WI38 (cell line): ENCODE data around the gene RELL2.

Source experiments
- H3K4me3 ChIP-seq: 2 replicates; pipeline ENCODE4 v1.5.1; 2011; ENCODE audit warnings: low read depth, mild to moderate bottlenecking, control low read depth, low read length
- TF ChIP-seq, protein P1 (sequence below): IDR thresholded peaks from 2 replicates; pipeline ENCODE4 v1.5.1; 2012; ENCODE audit warnings: low read depth, mild to moderate bottlenecking, control low read depth, low read length

RELL2 gene

DNA sequence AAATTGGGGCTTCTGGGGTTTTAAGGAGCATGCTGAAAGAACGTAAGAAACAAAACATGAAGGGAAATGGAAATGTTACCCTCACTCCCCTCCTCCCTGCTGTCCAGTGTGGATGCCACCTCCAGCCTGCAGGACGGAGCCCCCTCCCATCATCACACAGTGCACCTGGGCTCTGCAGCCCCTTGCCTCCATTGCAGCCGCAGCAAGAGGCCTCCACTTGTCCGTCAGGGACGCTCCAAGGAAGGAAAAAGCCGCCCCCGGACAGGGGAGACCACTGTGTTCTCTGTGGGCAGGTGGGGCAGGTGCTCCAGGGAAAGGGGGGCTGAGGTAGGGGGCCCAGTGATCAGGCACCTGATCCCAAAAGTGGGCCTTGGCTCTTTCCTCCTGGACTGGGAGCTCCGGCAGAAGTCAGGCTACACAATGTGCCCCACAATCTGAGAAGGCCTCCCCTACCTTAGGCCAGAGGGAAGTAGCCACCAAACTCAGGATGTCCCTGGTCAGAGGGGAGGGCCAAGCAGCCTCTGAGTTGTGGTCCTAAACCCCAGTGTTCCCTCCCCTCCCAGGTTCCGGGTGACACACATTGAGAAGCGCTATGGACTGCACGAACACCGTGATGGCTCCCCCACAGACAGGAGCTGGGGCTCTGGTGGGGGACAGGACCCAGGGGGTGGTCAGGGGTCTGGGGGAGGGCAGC, 2.7 kb downstream of the RELL2 start:
- TF ChIP-seq, protein P1, sequence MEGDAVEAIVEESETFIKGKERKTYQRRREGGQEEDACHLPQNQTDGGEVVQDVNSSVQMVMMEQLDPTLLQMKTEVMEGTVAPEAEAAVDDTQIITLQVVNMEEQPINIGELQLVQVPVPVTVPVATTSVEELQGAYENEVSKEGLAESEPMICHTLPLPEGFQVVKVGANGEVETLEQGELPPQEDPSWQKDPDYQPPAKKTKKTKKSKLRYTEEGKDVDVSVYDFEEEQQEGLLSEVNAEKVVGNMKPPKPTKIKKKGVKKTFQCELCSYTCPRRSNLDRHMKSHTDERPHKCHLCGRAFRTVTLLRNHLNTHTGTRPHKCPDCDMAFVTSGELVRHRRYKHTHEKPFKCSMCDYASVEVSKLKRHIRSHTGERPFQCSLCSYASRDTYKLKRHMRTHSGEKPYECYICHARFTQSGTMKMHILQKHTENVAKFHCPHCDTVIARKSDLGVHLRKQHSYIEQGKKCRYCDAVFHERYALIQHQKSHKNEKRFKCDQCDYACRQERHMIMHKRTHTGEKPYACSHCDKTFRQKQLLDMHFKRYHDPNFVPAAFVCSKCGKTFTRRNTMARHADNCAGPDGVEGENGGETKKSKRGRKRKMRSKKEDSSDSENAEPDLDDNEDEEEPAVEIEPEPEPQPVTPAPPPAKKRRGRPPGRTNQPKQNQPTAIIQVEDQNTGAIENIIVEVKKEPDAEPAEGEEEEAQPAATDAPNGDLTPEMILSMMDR = no peak
- no peak overlapping the region for H3K4me3 ChIP-seq

DNA sequence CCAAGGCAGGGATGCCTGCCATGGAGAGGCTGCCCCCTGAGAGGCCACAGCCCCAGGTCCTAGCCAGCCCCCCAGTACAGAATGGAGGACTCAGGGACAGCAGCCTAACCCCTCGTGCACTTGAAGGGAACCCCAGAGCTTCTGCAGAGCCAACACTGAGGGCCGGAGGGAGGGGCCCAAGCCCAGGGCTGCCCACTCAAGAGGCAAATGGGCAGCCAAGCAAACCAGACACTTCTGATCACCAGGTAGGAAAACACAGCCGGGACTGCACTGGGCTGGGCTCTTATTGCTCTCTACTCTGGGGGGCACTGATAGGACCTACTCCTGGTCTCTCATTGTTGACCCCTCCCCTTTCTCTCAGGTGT, 3.2 kb downstream of the RELL2 start:
- TF ChIP-seq, protein P1 = no peak
- no peak overlapping the region for H3K4me3 ChIP-seq

DNA sequence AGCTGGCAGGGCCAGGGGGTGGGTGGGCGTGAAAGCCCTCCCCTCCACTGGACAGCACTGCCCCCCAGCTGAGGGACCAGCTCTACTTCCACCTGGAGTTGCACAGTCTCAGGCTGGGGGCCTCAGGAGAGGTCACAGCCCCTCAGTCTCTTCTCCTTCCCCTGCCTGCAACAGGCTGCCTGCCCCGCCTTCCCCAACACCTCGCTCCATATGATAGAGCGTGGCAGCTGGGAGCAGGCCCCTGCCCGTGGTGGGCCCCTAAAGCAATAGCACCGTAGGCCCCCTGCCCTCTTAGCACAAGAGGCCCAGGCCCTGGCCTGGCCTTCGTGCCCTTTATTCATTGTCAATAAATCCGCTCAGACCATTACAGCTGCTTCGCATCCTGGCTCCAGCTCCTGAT, 3.9 kb downstream of the RELL2 start:
- TF ChIP-seq, protein P1 = no peak
- H3K4me3 ChIP-seq = no peak overlapping the region

DNA sequence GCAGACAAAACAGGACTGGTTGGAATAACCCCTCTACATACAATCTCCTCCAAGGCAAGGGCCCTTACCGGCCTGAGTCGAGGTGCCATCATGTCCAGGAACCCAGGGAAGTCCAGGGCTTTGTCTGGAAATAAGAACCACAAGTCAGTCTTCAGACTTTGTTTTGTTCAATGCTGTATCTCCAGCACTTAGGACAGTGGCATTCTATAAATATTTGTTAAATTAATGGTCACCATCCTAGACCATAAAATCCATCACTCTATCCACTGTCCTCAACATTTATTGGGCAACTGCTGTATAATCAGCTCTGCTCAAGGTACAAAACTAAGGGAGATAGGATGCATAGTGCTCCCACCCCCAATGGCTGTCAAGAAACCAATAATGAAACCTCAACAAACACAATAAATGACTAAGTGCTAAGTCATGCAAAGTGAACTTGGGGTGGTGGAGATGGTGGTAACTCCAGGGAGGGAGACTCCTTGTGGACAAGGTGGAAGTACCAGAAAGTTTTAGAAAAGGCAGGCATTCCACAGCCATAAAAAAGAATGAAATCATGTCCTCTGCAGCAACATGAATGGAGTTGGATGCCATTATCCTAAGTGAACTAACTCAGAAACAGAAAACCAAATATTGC, 5.0 kb downstream of the RELL2 start:
- TF ChIP-seq, protein P1 = no peak
- H3K4me3 ChIP-seq = no peak overlapping the region

DNA sequence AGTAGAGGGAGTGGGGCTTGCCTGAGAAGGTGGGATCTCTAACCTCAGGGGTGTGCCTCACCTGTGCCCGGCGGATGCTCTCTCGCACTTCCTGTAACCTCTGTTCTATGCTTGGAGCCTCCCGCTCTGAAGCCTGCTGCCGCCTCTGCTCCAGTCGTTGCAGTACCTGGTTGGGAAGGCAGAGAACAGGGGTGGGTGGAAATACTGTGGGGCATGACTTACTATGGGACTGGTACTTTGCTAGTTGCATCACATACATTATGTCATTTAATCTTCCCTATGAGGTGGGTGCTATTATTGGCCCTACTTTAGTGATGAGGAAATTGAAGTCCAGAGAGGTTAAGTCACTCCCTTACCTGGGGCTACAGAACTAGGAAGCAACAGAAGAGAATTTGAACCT, 9.2 kb downstream of the RELL2 start:
- TF ChIP-seq, protein P1 = no peak
- H3K4me3 ChIP-seq = no peak overlapping the region

DNA sequence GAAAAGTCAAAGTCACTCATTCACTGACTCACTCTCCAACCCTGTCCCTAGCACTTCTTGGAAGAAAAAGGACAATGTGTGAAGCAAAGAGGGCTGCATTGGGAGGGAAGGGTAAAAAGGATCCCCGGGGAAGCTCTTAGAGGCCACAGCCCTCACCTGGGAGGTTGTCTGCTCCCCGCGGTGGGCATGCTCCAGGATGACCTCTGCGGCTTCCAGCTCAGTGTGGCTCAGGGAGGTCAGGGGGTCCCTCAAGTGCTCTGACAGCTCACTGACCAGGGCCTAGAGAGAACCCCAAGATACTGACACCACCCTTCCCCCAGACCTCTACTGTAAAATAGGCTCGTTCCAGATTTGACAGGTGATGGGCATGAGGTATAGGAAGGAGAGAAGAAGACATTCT, 10.4 kb downstream of the RELL2 start:
- H3K4me3 ChIP-seq = no peak overlapping the region
- TF ChIP-seq, protein P1 = no peak

DNA sequence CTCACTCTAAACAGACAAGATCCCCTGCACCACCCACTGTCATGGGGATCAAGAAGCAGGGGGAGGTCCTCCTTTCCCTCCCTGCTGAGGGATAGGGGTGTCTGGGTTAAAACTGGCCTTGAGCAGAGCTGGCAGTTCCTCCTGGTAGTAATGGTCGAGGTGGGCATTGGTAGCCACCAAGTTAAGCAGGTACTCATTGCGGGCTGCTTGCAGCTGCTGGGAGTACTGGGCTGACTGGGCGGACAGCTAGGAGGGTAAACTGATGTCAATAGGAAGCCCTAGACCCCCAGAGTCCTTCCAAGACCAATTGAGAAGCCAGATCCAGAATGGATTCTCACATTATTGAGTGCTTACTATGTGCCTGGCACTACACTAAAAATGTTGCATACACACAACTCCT, 11.1 kb downstream of the RELL2 start:
- no peak overlapping the region for H3K4me3 ChIP-seq
- TF ChIP-seq, protein P1 = no peak
